Right ventricle myocardium superior (tissue), 1 donor: ENCODE measurements around the gene EPHB1. TPM values are rescaled to one million over a fixed set of nuclear protein-coding genes. Genes with fewer than 3 reads are reported as not detected.

Source experiments
- ATAC-seq: fragments of 200-7000 bp; cut with Tn5 transposase; one replicate; pipeline ENCODE4 v1.9.1; 2020; ENCODE audit warnings: mild to moderate bottlenecking; ENCODE audit not compliant: poor library complexity
- DNase-seq: peaks from one replicate; pipeline ENCODE4 v3.0.0-alpha.2; 2020
- intact Hi-C: fragments of 100-400 bp; cut with DNase I; formaldehyde crosslinking; loops from one replicate; pipeline ENCODE4 v1.11.2; 2022
- total RNA-seq: library from RNA; stranded (reverse); fragmentation: NEBNext Ultra II Directional; extraction: Animal tissue kit (Norgen Biotek cat#: 25700); gene quantifications from one replicate; pipeline ENCODE4 v1.2.1, GENCODE V29; 2021
- donor health status: DM: no; HTN: yes; CAD: no; lungs with severe emphysema.

EPHB1 gene
- total RNA-seq, 1 donor from 2014 or later, result 1.1 TPM

- intact Hi-C loops, result no loop called here
- ATAC-seq, result no peak
- DNase-seq, result no peak
Observed at GRCh38 chr3:134863915-134864314, 68.9 kb downstream of the EPHB1 start.

GRCh38 chr3:134864636-134865035, 69.6 kb downstream of the EPHB1 start:
- peak; percentile 57 for DNase-seq
- intact Hi-C loops, result no loop called here
- ATAC-seq, result peak; percentile 38

GRCh38 chr3:134867277-134867676, 72.2 kb downstream of the EPHB1 start:
- ATAC-seq, result no peak
- intact Hi-C loops, result no loop called here
- DNase-seq, result no peak

- DNase-seq (no peak), ATAC-seq (no peak)
- intact Hi-C loops, result no loop called here
Observed at GRCh38 chr3:134869153-134869726, 74.2 kb downstream of the EPHB1 start.

- intact Hi-C loops, result no loop called here
- no peak for ATAC-seq
- DNase-seq, result no peak
Observed at GRCh38 chr3:134871818-134872217, 76.8 kb downstream of the EPHB1 start.

GRCh38 chr3:134872440-134873388, 77.7 kb downstream of the EPHB1 start:
- intact Hi-C loops, result no loop called here
- no peak for DNase-seq
- ATAC-seq, result no peak

GRCh38 chr3:134873789-134874188, 78.7 kb downstream of the EPHB1 start:
- ATAC-seq (no peak), DNase-seq (no peak)
- intact Hi-C loops, result no loop called here

GRCh38 chr3:134874737-134875413, 79.8 kb downstream of the EPHB1 start:
- intact Hi-C loops, result no loop called here
- ATAC-seq (no peak), DNase-seq (no peak)

GRCh38 chr3:134876836-134877235, 81.8 kb downstream of the EPHB1 start:
- intact Hi-C loops, result no loop called here
- ATAC-seq (no peak), DNase-seq (no peak)

- intact Hi-C loops, result no loop called here
- ATAC-seq (no peak), DNase-seq (no peak)
Observed at GRCh38 chr3:134877788-134878187, 82.7 kb downstream of the EPHB1 start.

GRCh38 chr3:134879990-134880389, 84.9 kb downstream of the EPHB1 start:
- intact Hi-C loops, result no loop called here
- DNase-seq (no peak), ATAC-seq (no peak)

GRCh38 chr3:134880431-134880830, 85.4 kb downstream of the EPHB1 start:
- intact Hi-C loops, result no loop called here
- no peak for DNase-seq
- ATAC-seq, result no peak

- ATAC-seq, result no peak
- intact Hi-C loops, result no loop called here
- no peak for DNase-seq
Observed at GRCh38 chr3:134881305-134881704, 86.2 kb downstream of the EPHB1 start.

GRCh38 chr3:134883697-134884385, 88.8 kb downstream of the EPHB1 start:
- DNase-seq, result no peak
- no peak for ATAC-seq
- intact Hi-C loops, result no loop called here

GRCh38 chr3:134885877-134886621, 91.0 kb downstream of the EPHB1 start:
- no peak for DNase-seq
- no peak for ATAC-seq
- intact Hi-C loops, result no loop called here

GRCh38 chr3:134886991-134887390, 91.9 kb downstream of the EPHB1 start:
- no peak for DNase-seq
- no peak for ATAC-seq
- intact Hi-C loops, result no loop called here

- ATAC-seq (no peak), DNase-seq (no peak)
- intact Hi-C loops, result no loop called here
Observed at GRCh38 chr3:134887536-134887935, 92.5 kb downstream of the EPHB1 start.

GRCh38 chr3:134892326-134892725, 97.3 kb downstream of the EPHB1 start:
- intact Hi-C loops, result no loop called here
- ATAC-seq, result no peak
- DNase-seq, result no peak

GRCh38 chr3:134892761-134893160, 97.7 kb downstream of the EPHB1 start:
- DNase-seq (no peak), ATAC-seq (no peak)
- intact Hi-C loops, result no loop called here
